KMS-11 (cell line): ENCODE data around the gene MYO18B.

Experiments used
- H2AFZ ChIP-seq: fragments of 200-600 bp; sonication (generic); 2 replicates; pipeline ENCODE4 v1.6.1; 2016; ENCODE audit warnings: antibody characterized with exemption, mixed run types, low read depth
- H3K27ac ChIP-seq: fragments of 200-600 bp; sonication (generic); 2 replicates; pipeline ENCODE4 v1.6.1; 2016; ENCODE audit warnings: mild to moderate bottlenecking, mixed run types
- H3K27me3 ChIP-seq: fragments of 200-600 bp; sonication (generic); 2 replicates; pipeline ENCODE4 v1.6.1; 2017; ENCODE audit warnings: mild to moderate bottlenecking, low read depth, mixed run types, moderate library complexity; ENCODE audit not compliant: insufficient read depth
- H3K36me3 ChIP-seq: fragments of 200-600 bp; sonication (generic); 2 replicates; pipeline ENCODE4 v1.6.1; 2017; ENCODE audit warnings: mild to moderate bottlenecking, mixed run types; ENCODE audit not compliant: insufficient read depth
- H3K4me1 ChIP-seq: fragments of 200-600 bp; sonication (generic); 2 replicates; pipeline ENCODE4 v1.6.1; 2016; ENCODE audit warnings: mild to moderate bottlenecking, low read depth, mixed run types; ENCODE audit not compliant: poor library complexity, severe bottlenecking
- H3K4me2 ChIP-seq: fragments of 200-600 bp; sonication (generic); 2 replicates; pipeline ENCODE4 v1.7.0; 2016; ENCODE audit warnings: mild to moderate bottlenecking, mixed run types
- H3K4me3 ChIP-seq: fragments of 200-600 bp; sonication (generic); IDR thresholded peaks from 2 replicates; pipeline ENCODE4 v1.6.1; 2017; ENCODE audit warnings: low read depth, low read length, mixed read lengths; ENCODE audit not compliant: insufficient read depth
- H3K79me2 ChIP-seq: fragments of 200-600 bp; sonication (generic); 2 replicates; pipeline ENCODE4 v1.6.1; 2016; ENCODE audit warnings: low read depth, mixed run types; ENCODE audit not compliant: insufficient read depth
- H3K9ac ChIP-seq: fragments of 200-600 bp; sonication (generic); 2 replicates; pipeline ENCODE4 v1.6.1; 2016; ENCODE audit warnings: mild to moderate bottlenecking, mixed run types
- H4K20me1 ChIP-seq: fragments of 200-600 bp; sonication (generic); 2 replicates; pipeline ENCODE4 v1.6.1; 2016; ENCODE audit warnings: mild to moderate bottlenecking, mixed run types; ENCODE audit not compliant: insufficient read depth
- CTCF ChIP-seq: fragments of 200-600 bp; sonication (generic); conservative IDR thresholded peaks from 2 replicates; pipeline ENCODE4 v1.6.1; 2017; ENCODE audit warnings: low read depth, mild to moderate bottlenecking, antibody characterized with exemption, low read length, moderate library complexity, mixed read lengths

The MYO18B gene

GRCh38 chr22:25930083-25930482 lies 188.1 kb downstream of the MYO18B start:
- H3K4me3 ChIP-seq, result no peak overlapping the region
- no peak overlapping the region for H3K9ac ChIP-seq
- TF ChIP-seq CTCF, result no peak
- no peaks in the 10 kb centered on the region for H4K20me1 ChIP-seq
- H3K4me2 ChIP-seq, result no peak overlapping the region
- H2AFZ ChIP-seq, result no peak overlapping the region
- no peaks in the 10 kb centered on the region for H3K4me1 ChIP-seq
- no peaks in the 10 kb centered on the region for H3K36me3 ChIP-seq
- H3K27me3 ChIP-seq, result no peaks in the 10 kb centered on the region
- no peak overlapping the region for H3K27ac ChIP-seq
- no peaks in the 10 kb centered on the region for H3K79me2 ChIP-seq

GRCh38 chr22:25930788-25931310 lies 188.9 kb downstream of the MYO18B start:
- H2AFZ ChIP-seq, result no peak overlapping the region
- H3K27ac ChIP-seq, result no peak overlapping the region
- no peak for TF ChIP-seq CTCF
- H3K4me2 ChIP-seq, result no peak overlapping the region
- no peak overlapping the region for H3K4me3 ChIP-seq
- H3K4me1 ChIP-seq, result no peaks in the 10 kb centered on the region
- H4K20me1 ChIP-seq, result no peaks in the 10 kb centered on the region
- no peaks in the 10 kb centered on the region for H3K36me3 ChIP-seq
- H3K27me3 ChIP-seq, result no peaks in the 10 kb centered on the region
- no peaks in the 10 kb centered on the region for H3K79me2 ChIP-seq
- H3K9ac ChIP-seq, result no peak overlapping the region

GRCh38 chr22:25933158-25933788 lies 191.3 kb downstream of the MYO18B start:
- no peaks in the 10 kb centered on the region for H3K4me1 ChIP-seq
- H3K9ac ChIP-seq, result no peak overlapping the region
- no peaks in the 10 kb centered on the region for H4K20me1 ChIP-seq
- no peaks in the 10 kb centered on the region for H3K36me3 ChIP-seq
- no peak overlapping the region for H3K4me3 ChIP-seq
- H3K4me2 ChIP-seq, result no peak overlapping the region
- no peaks in the 10 kb centered on the region for H3K79me2 ChIP-seq
- no peak overlapping the region for H3K27ac ChIP-seq
- TF ChIP-seq CTCF, result no peak
- no peak overlapping the region for H2AFZ ChIP-seq
- H3K27me3 ChIP-seq, result no peaks in the 10 kb centered on the region

- H3K79me2 ChIP-seq, result no peaks in the 10 kb centered on the region
- no peaks in the 10 kb centered on the region for H3K36me3 ChIP-seq
- H3K4me3 ChIP-seq, result no peak overlapping the region
- H3K27ac ChIP-seq, result no peak overlapping the region
- no peaks in the 10 kb centered on the region for H4K20me1 ChIP-seq
- H3K27me3 ChIP-seq, result no peaks in the 10 kb centered on the region
- H2AFZ ChIP-seq, result no peak overlapping the region
- H3K9ac ChIP-seq, result no peak overlapping the region
- no peaks in the 10 kb centered on the region for H3K4me1 ChIP-seq
- no peak overlapping the region for H3K4me2 ChIP-seq
- TF ChIP-seq CTCF, result no peak
These were observed 193.5 kb downstream of the MYO18B start for GRCh38 chr22:25935266-25936058.
